Activated CD4-positive, CD25-positive, alpha-beta regulatory T cell treated with anti-CD3 and anti-CD28 coated beads, Interleukin-2, amount 50 U/mL, for 72 hours (primary cell): ENCODE results near the gene OPCML.

Source experiments
- DNase-seq: peaks from one replicate; pipeline ENCODE4 v3.0.0; 2021

OPCML gene

DNA sequence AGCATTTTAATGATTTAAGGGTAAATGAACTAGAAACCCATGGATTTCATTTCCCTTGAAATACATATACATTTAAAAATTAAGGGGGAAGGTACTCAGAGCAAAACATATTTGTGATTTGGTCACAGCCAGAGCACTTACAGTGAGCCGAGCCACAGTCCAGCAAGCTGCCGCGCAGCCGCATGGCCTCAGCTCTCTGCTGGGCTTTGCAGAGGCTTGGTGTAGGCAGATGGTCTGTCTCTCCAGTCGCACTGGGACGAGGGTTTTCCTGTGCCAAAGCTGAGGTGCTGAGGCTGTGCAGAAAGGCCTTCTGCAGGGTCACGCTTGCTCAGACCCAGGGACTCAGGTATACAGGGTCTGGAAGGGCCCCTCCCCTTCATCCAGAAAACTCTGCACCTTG is 367.3 kb downstream of the OPCML start:
- no peak for DNase-seq

DNA sequence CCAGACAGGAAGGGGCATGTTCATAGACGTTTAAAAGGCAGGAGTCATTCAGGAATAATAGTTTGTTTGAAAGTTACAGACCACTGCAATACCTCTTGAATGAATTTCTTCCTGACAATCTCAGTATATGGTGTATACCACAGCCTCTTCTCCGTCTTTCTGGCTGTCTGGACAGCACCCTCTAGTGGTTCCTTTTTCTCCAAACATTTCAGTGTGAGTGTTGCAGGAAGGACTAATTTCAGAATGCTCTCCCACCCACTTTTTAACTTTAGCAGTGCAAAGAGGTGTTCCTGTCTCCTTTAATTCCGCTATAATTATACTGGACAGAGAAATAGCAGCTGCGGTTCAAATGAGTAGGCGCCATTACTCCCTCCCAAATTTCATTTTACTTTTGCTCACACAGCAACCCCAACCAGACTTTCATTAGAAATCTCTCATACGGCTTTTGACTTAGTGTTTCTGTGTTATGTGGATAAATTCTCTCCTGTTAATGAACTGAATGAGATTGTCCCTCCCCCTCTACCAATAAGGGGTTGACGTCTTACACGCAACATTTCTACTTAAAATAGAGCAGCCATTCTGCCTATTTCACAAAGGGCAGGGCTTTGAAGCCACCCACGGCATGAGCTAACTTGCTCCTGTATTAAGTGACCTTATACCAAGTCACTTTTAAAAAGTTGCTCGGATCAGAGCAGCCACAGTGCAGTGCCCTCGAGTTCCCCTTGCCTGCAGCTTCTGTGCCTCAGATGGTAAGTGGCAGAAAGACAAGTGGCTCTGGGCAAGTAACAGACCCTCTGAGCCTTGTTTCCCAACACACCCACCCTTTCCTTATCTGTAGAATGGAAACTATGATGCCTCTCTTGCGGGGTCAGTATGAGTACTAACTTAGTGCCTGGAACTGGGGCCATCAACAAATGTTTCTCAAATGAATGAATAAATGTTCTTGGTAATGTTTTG is 368.6 kb downstream of the OPCML start:
- DNase-seq: no peak

DNA sequence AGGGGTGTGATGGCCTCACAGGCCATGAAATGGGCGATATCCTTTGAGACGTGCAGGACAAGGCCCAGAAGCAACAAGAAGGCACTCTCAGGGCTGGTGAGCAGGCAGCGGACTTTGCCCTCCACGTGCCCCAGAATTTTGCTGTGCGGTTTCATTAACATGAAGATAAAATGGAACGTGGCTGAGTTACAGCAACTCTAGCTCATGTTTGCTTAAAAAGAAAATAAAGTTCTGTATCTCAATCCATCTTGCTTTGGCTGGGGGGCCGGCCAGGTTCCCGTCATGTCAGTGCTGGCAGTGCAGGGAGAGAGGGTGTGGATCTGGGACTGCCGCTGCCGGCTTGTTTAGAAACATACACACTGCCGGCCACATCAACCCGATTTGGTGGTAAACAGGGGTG is 370.1 kb downstream of the OPCML start:
- DNase-seq: no peak

DNA sequence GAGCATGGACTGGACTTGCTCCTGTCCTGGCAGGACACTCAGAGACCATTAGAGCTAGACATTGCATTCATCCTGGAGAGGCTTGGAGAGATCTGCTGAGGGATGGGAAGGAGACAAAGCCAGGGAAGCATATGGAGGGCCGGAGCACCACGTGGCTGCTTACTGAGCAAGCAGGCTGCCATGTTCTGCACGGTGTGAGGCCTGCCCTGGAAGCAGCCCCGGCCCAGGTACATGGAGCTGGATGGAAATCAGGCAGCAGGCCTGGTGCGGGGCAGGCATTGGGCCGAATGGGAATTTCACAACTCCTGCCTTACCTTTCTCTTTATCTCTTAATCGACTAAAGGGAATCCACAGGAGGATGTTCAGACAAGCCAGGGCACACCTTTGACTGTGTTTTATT is 371.5 kb downstream of the OPCML start:
- no peak for DNase-seq

DNA sequence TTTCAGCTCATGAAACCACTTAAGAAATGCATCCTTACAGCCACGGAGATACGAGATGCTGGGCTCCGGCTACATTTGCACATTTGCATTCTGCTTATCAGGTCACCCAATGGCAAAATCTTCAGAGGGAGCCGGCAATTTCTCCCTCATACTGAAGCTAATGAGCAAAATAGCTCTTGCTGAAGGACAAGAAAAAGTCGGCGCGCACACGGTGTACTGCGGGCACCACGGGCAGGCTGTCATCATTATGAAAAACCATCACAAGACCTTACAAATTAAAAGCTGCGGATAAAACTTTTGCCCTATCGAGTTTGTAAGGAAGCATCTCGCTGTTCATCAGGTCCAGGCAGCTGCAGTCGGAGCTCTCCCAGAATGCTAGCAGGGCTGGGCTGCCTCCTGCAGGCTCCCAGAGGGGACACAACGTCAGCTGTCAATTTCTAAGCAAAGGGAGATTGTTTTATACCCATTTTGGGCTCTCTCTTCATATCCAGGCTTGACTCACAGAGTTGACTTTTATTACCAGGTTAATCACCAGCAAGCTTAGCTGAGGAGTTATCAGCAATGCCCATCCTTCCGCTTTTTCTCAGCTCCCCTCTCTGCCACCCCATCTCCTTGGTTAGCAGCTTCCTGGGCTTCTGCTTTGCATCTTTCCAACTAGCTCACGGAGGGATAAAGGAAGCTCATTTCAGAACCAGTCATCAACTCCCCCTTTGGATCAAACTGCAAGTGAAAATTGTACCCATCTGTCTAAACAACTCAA is 375.1 kb downstream of the OPCML start:
- DNase-seq: no peak

DNA sequence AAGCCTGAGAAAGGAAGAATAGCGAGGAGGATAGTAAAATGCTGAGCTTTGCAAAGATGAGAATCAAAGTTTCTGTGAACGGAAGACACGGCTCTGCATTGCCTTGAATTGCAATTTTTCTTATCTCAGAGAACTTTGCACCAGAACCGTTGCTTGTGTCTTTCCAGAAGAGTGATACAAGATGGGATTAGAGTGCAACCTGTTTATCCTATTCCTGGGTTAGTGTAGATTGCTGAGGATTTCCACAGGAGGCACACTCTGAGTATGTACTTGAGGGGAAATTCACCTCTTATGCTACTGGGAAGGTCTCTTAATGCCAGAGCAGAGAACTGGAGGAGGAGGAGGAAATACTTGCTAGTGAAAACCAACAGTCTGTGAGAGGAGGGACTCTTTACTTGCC is 377.5 kb downstream of the OPCML start:
- no peak for DNase-seq

DNA sequence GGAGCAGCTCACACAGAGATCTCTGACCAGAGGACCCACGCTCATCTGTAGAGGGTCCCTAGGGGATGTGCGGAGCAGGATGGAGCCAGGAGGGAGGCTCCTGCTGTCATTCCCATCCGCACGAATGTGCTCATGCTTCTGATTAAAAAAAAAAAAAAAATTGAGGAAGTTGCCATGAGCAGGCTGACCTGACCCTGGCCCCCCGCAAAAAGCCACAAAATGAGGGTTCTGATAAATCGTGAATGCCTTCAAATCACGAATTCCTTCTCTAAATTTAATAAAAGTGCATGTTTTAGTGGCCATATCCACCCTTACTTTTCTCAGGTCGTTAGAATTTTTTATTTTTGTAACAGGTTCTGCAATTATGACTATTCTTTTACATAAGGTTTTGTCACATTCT is 378.2 kb downstream of the OPCML start:
- DNase-seq: no peak

DNA sequence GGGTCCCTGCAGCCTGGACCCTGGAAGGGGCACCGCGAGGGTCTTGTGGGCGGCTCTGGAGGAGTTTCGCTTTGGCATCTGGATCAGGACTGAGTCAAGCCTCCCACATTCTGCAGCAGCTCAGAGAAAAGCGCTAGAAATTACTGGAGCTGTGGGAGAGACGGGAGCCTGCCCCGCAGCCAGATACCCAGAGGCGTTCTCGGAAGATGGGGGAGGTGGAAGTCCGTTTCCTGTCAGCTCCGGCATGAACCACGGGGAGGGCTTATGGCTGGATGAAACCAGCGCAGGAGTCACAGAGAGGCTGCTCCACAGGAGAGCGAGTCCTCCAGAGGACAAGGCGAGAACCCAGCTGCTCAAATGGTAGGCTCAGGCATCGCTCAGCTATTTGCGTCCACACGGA is 379.3 kb downstream of the OPCML start:
- DNase-seq: no peak

DNA sequence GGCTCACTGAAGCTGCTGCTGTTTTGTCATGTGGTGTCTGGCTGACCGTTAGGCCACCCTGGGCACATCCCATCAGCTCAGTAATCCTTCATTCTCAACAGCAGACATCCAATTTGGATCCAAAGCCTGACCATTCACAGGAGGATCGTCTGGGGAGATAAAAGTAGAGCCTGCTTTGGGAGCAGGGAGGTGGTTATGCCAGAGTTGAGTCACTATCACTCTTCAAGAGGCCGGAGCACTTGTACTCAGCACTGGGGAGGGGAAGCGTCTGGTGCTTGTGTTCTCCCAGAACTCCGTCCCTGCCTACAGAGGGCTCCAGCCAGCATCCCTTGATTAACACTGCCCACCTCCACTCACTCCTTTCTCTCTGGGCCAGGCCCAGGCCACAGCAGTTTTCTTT is 382.6 kb downstream of the OPCML start:
- DNase-seq: no peak

DNA sequence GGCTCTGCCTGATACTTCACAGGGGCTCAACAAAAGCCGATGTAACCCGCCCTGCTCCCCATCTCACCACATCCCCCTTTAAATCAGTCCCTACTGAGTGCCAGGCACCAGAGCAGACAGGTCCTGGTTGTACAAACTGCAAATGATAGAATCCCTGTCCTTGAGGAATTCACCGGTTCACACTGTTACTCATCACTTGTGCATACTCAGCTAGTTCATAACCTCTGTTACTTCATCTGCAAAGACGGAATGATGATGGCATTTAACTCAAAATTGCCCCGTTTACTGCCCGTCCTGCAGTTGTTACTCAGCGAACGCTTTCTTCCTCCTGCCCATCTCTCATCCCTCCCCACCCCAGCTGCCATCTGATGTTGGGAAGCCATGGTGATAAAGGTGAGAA is 384.7 kb downstream of the OPCML start:
- DNase-seq: no peak

DNA sequence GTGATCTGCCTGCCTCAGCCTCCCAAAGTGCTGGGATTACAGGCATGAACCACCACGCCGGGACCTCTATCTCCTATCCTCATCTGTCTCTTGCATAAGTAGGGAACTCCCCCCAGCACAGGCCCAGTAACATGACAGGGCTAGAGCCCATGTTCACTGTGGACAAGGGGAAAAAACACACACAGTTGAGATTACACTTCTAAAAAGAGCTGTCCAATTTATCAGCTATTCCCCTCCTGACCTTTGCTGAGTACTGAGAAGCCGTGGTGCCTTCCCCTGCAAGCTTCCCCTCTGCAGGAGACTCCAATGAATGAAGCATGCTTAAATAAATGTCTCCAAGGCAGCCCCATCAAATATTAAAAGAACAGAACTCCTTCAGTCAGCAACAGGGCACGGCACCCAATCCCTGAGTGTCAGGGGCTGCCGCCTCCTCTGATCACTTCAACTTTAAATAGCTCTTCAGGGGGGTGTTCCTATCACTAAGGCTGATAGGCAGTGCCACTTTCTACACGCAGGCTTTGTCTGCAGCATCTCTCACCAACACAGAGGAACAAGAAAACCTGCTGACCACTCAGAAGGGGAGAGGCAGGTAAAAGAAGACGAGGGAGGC is 385.5 kb downstream of the OPCML start:
- DNase-seq: no peak

DNA sequence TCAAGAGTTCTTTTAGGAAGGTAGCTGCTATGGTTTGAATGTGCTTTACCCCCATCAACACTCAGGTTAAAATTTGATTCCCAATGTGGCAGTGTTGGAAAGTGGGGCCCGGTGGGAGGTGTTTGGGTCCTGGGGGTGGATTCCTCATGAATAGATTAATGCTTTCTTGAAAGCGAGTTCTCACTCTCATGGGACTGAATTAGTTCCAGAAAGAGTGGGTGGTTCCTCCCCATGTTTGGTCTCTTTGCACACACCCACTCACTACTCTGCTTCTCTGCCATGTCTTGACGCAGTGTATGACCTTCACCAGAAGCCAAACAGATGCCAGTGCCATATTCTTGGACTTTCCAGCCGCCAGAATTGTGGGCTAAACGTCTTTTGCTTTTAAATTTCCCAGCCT is 394.4 kb downstream of the OPCML start:
- no peak for DNase-seq

DNA sequence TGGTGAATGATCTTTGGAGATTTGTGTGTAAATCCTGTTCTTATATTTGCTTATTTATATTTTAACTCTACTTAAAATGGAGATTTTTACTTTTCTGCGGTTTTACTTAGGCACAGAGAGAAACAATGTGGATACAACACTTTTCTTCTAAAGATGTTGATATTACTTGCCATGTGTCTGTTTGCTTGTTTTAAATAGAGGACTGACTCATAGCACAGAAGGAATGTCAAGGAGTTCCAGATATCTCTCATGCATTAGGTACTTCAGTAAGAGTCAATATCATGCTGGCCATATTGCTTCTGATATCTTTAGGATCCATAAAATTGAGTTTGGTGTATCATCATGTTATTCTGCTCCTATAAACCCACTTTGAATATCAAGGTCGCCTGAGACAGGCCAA is 395.0 kb downstream of the OPCML start:
- DNase-seq: no peak

DNA sequence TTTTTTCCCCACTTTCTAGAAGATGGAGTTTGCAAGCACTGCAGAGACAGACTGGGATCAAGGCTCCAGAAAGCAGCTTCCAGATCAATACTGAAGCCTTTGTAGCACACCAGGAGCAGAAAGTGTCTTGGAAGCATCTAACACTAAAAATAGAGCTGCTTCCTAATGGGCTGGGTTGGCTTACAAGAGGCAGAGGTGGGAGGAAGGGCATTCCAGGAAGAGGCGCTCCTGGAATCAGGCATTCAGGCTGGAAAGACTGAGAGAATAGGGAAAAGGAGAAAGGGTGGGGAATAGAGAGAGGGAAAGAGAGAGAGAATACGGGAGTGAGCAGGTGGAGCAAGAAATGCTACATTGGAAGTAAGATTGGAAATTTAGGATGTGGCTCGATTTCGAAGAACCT is 395.9 kb downstream of the OPCML start:
- DNase-seq: no peak

DNA sequence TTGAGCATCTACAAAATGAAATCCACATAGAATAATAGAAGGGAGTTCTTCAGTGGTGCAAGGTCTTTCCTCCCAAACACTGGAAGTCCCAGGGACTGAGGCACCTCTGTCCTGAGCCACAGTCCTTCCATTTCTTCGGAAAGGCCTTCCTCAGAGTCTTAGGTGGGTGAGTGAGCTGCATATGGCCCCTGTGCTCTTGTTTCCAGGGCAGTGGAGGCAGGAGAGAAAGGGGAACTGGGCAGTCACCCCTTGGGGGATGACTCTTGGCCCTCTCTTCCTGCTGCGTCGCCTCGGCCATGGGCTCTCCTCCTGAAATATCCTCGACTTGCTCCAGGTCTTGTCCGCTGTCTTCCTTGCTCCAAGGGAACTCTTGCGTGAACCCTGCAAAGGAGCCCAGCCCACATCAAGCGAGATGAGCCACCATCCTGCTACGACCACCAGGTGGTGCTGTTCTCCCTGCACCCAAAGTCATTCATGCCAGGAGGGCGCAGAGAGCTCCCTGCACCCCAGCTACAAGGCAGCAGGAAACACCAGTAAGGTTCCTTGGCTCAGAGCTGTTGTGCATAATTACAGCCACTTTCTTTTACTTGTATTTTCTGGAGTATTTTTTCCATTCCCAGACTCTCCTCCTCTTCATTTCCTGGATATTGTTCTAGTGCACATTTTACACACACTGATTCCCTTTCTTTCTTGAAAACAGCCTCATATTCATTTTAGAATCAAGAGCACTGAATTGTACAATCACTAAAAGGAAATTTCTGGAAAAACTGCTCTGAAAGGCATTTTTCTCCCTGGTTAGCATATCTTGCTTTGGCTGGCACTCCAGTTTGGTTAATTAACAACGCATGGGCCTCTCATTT is 397.8 kb downstream of the OPCML start:
- DNase-seq: peak; percentile 34

DNA sequence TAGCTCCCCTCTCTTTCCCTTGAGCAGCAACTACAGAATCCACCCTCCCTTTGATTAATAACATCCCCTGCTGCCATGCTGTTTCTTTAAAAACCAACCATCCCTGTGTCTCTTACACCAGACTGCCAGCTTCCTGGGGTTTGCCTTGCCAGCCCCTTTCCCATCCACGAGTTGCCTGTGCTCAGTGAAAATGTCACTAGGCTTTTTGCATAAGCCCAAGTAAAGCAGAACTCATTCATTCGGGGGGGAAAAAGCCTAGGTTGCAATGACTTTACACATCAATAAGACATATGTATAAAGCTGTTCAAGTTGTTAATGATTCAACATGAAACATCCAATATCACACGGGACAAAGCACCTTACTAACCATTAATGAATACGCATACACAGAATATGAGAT is 398.7 kb downstream of the OPCML start:
- no peak for DNase-seq

DNA sequence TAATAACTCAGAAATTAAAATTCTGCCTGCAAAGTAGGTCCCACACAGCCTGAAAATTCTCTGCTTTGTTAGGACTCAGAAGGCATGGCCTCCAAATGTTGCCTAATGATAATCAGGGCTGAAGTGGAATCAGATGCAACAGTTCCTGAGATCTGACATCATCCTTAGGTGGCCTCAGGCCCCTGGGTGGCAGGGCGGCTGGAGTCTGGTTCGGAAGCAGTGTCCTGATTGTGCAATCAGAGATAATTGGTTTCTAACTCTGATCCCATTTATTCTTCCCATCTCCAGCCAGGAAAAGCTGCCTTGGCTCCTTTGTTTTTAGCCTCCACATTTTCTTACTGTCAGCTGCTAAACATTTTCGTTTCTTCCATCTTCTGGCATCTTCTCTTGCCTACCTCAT is 399.3 kb downstream of the OPCML start:
- DNase-seq: no peak

DNA sequence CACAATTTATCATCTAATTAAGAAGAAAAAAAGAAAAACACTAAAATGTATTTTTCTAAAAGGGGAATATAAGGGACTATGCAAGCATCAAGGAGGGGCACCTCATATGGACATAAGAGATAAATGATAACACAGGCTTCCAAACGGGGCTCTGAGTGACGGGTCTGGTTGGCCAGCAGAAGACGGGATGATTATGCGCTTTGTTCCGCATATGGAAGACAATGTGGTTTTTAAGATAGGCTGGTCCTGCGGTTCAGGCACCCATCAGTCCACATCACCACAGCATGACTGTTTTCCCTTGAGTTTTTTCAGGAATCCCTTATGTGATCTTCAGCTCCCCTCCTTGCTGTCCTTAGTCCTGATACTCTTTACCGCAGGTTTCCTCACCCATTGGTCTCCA is 404.6 kb downstream of the OPCML start:
- no peak for DNase-seq

DNA sequence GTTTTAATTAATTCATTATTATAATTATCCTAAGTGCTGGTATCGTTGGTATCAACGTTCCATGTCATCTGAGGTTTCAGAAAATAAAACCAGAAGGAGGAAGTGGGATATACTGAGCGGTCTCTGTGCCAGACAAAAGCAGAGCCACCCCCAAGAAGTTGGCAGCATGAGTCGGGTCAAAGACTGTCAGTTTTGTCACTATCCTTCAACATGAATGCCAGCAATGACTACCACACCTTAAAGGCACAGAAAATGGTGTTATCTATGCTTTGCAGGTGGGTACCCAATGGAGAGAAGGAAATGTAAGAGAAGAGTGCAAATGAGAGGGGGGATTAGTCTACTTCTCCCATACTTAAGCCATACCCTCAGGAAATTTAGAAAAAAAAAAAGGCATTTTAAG is 408.5 kb downstream of the OPCML start:
- DNase-seq: no peak

DNA sequence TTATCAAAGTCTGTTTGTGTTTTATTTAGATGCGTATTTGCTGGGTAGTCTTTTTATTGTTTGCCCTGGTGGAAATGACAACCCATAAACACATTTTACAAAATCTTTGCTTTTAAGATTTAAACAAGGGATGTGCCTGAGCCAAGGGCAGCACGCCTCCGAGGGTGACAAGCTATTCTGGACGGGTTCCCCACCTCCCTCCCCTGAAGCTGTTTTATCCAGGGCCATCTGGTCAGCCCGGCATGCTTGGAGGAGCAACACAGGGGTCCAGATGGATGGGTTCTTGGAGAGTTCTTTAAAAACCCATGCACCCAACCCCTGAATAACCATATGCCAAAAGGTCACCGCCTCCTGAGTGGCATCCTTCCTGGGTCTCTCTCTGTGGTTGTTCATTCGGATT is 408.9 kb downstream of the OPCML start:
- no peak for DNase-seq

DNA sequence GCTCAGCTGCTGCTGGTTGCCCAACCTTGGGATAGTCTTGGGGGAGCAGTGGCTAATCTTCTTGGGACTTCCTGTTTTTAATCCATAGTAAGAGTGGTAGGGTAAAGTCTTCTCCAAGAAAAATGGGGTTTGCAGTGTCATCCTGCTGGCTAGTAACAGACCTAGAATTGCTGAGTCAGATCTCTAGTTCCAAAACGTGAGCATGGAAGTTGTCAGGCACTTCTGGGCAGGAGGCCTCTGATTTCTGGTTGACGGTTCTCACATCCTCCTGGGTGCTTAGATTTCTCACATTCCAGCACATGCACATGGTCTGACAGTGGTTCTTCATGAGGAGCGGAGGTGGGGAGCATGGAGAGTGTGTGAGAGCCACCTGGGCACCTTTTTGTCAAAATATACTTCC is 410.0 kb downstream of the OPCML start:
- DNase-seq: no peak

DNA sequence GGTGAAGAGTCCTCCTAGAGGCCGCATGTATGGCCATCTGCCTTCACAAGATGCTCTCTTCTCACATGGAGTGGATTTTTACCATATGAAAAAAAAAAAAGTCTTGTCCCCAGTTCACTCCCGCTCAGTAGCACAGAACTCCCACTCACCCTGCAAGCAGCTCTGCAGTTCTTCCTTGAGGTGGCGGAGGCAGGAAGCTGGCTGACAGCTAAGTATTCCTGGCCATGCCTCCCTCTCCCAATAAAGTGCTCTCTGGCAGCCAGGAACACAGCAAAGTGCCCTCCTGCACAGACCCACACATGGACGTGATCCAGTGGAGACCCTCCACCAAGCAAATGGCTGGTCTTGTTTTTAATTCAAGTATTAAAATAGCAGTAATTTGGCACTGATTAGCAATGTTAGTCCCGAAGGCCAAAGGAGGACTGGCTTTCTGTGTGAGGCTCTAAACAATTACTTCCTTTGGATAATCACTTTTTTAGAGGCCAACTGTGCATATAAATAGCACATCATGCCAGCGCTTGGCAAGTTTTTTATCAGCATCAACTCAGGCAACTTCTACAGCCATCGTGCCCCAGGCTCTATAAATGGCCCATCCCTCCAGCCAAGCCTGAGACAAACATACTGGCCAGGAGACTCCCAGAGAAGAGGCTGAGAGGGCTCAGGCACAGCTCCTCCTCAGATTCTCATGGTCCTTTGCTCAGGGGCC is 413.6 kb downstream of the OPCML start:
- DNase-seq: no peak
